Common myeloid progenitor, CD34-positive (primary cell): Measurements from ENCODE around the gene ZNF436. TPM values are rescaled to one million over a fixed set of nuclear protein-coding genes. Genes with fewer than 3 reads are reported as not detected.

Experiments
- CTCF ChIA-PET: fragments of 350-600 bp; sonication (Branson Sonifier 250); formaldehyde crosslinking; loops from one replicate; lab custom pipeline; 2021; ENCODE audit warnings: antibody characterized with exemption; lab: Charles Lee
- POLR2A ChIA-PET: fragments of 350-600 bp; sonication (Branson Sonifier 250); formaldehyde crosslinking; loops from one replicate; lab custom pipeline; 2021; ENCODE audit warnings: antibody characterized with exemption; lab: Charles Lee
- DNase-seq, 3 donors: peaks; one replicate each; pipeline versions ENCODE4 v3.0.0 to v3.0.0-alpha.2; 2013
- H3K27ac ChIP-seq, 2 experiments: 1 replicate in 1 of 2; 2 replicates in 1 of 2; pipeline ENCODE4 v1.7.0; 2013; ENCODE audit warnings: inconsistent platforms in 2 of 2, low read length in 2 of 2, mild to moderate bottlenecking in 2 of 2, low read depth in 1 of 2, moderate library complexity in 1 of 2; ENCODE audit not compliant: severe bottlenecking in 2 of 2, insufficient read depth in 1 of 2, poor library complexity in 1 of 2
- H3K27me3 ChIP-seq, 5 experiments: replicated peaks in 2 of 5; 1 replicate in 3 of 5; 2 replicates in 2 of 5; pipeline versions ENCODE4 v1.6.1 to v1.7.0; 2013; ENCODE audit warnings: low read length in 4 of 5, mild to moderate bottlenecking in 2 of 5, moderate library complexity in 2 of 5, inconsistent platforms in 1 of 5; ENCODE audit not compliant: insufficient read depth in 5 of 5, control insufficient read depth in 4 of 5
- H3K36me3 ChIP-seq, 4 experiments: 1 replicate in 2 of 4; 2 replicates in 2 of 4; pipeline versions ENCODE4 v1.6.1 to v1.7.0; 2013; ENCODE audit warnings: low read length in 3 of 4, control low read depth in 1 of 4, mild to moderate bottlenecking in 1 of 4; ENCODE audit not compliant: control insufficient read depth in 4 of 4, insufficient read depth in 4 of 4
- H3K4me1 ChIP-seq, 4 experiments: 1 replicate in 3 of 4; 2 replicates in 1 of 4; pipeline versions ENCODE4 v1.6.1 to v1.7.1; 2013; ENCODE audit warnings: low read length in 3 of 4, mild to moderate bottlenecking in 3 of 4, control low read depth in 1 of 4, inconsistent platforms in 1 of 4, moderate library complexity in 1 of 4; ENCODE audit not compliant: control insufficient read depth in 4 of 4, insufficient read depth in 4 of 4; ENCODE audit errors: control extremely low read depth in 1 of 4
- H3K4me3 ChIP-seq, 7 experiments: 1 replicate in 4 of 7; 2 replicates in 3 of 7; pipeline versions ENCODE4 v1.5.1 to v1.7.0; 2013; ENCODE audit warnings: mild to moderate bottlenecking in 7 of 7, low read length in 6 of 7, moderate library complexity in 6 of 7, inconsistent platforms in 2 of 7, low read depth in 2 of 7, control low read depth in 1 of 7; ENCODE audit not compliant: insufficient read depth in 4 of 7, control insufficient read depth in 1 of 7; ENCODE audit errors: extremely low read depth in 1 of 7
- H3K9me3 ChIP-seq, 5 experiments: 1 replicate in 4 of 5; 2 replicates in 1 of 5; pipeline versions ENCODE4 v1.6.1 to v1.7.1; 2013; ENCODE audit warnings: low read length in 4 of 5, mild to moderate bottlenecking in 2 of 5, inconsistent platforms in 1 of 5, low read depth in 1 of 5, moderate library complexity in 1 of 5; ENCODE audit not compliant: control insufficient read depth in 4 of 5, insufficient read depth in 2 of 5; ENCODE audit errors: control extremely low read depth in 1 of 5
- WGBS: methylation state at CpG from one replicate; pipeline ENCODE4 v1.1.5; 2013; ENCODE audit not compliant: insufficient coverage; 5-methylcytosine and 5-hydroxymethylcytosine counted together
- polyA plus RNA-seq: library from polyadenylated mRNA; unstranded; fragments of 120-200 nt; gene quantifications from one replicate; pipeline ENCODE4 v1.2.1, GENCODE V29; 2013

The ZNF436 gene
- polyA plus RNA-seq, result 8.5 TPM

- H3K27me3 ChIP-seq, result no peaks in the 10 kb centered on the region
- peak; percentile 66 to 89 (median 89) for DNase-seq
- peak within 1 kb of the TSS; percentile 82 to 99 (median 94) for H3K4me3 ChIP-seq
- H3K36me3 ChIP-seq, result peaks cover 7 to 23% (median 14%) of the 10 kb centered on the region in 4 experiments
- under 1% methylated on average over 22 of the region's 29 CpGs for WGBS
- peaks cover 5 to 16% (median 9%) of the 10 kb centered on the region in 5 experiments for H3K9me3 ChIP-seq
- H3K4me1 ChIP-seq, result peaks cover 13 to 35% (median 29%) of the 10 kb centered on the region in 4 experiments
- POLR2A ChIA-PET, result interaction anchor here (0.6 to 3.5 kb wide), 3 partner anchors 15 to 28 kb away, joined by 3 to 21 read pairs (median 3); partner anchors contain the start of gene HNRNPR
- CTCF ChIA-PET, result interaction anchor here (0.8 to 4.0 kb wide), 6 partner anchors 10 to 34 kb away, joined by 3 to 21 read pairs (median 3); partner anchors contain the start of gene HNRNPR
- peak within 1 kb of the TSS; percentile 77 to 96 for H3K27ac ChIP-seq
These were observed at the start of gene ZNF436 for GRCh38 chr1:23369335-23370013. Gene ZNF436 (minus strand): TSS chr1:23369836. CDS start chr1:23368005, 1,831 bp downstream.

- DNase-seq, result no peak
- 89% methylated on average over 6 of the region's 6 CpGs for WGBS
- H3K27ac ChIP-seq, result no peak overlapping the region
- no peaks in the 10 kb centered on the region for H3K9me3 ChIP-seq
- peaks cover 0 to 12% (median 5%) of the 10 kb centered on the region in 5 experiments for H3K27me3 ChIP-seq
- POLR2A ChIA-PET, result no interaction called here
- CTCF ChIA-PET, result no interaction called here
- no peak overlapping the region for H3K4me3 ChIP-seq
- H3K4me1 ChIP-seq, result peaks cover 5 to 23% (median 18%) of the 10 kb centered on the region in 4 experiments
- H3K36me3 ChIP-seq, result no peaks in the 10 kb centered on the region
These were observed 49.5 kb upstream of the ZNF436 start for GRCh38 chr1:23419180-23419579.

DNA sequence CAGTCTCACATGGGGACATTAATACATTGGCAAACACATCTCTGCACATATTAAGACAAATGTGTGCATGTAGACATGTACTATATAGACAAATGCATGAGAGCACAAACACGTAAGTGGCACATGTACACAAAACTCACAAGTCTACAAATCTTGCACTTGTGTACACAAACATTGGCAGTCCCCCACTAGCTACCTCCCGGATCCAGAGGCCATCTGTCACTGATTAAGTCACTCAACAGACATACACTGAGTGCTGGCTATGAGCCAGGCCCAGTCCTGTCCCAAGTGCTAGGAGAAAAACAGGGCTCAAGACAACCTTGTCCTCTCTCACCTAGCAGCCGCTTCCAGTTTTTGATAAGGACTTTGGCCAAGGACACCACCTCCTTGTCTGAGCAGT is 47.9 kb upstream of the ZNF436 start:
- Histone ChIP-seq H3K27me3 (no peaks in the 10 kb centered on the region), H3K4me1 (peaks cover 5 to 9% (median 9%) of the 10 kb centered on the region in 4 experiments), H3K4me3 (no peak overlapping the region), H3K27ac (no peak overlapping the region), H3K36me3 (no peaks in the 10 kb centered on the region), H3K9me3 (no peaks in the 10 kb centered on the region)
- 84% methylated on average over 3 of the region's 3 CpGs for WGBS
- ChIA-PET CTCF (interaction anchor here (1.5 kb wide), 1 partner anchor 14 kb away, joined by 7 read pairs; no protein-coding TSS in a partner anchor), POLR2A (no interaction called here)
- DNase-seq, result peak in 1 of 3 donors; percentile 31

GRCh38 chr1:23416964-23417363 is 47.3 kb upstream of the ZNF436 start:
- DNase-seq, result no peak
- no peak overlapping the region for H3K4me3 ChIP-seq
- ChIA-PET CTCF (no interaction called here), POLR2A (no interaction called here)
- H3K4me1 ChIP-seq, result peaks cover under 1 to 3% (median 3%) of the 10 kb centered on the region in 4 experiments
- no peak overlapping the region for H3K27ac ChIP-seq
- WGBS, result 96% methylated on average over 3 of the region's 4 CpGs
- H3K9me3 ChIP-seq, result no peaks in the 10 kb centered on the region
- no peaks in the 10 kb centered on the region for H3K27me3 ChIP-seq
- no peaks in the 10 kb centered on the region for H3K36me3 ChIP-seq

GRCh38 chr1:23408797-23409290 is 39.2 kb upstream of the ZNF436 start:
- H3K36me3 ChIP-seq, result no peaks in the 10 kb centered on the region
- H3K9me3 ChIP-seq, result no peaks in the 10 kb centered on the region
- no peak for DNase-seq
- WGBS, result 100% methylated on average over 2 of the region's 7 CpGs
- peaks cover 0 to 5% (median under 1%) of the 10 kb centered on the region in 4 experiments for H3K4me1 ChIP-seq
- ChIA-PET CTCF (interaction anchor here (0.6 to 1.2 kb wide), 4 partner anchors 12 to 104 kb away, joined by 3 to 4 read pairs (median 3); no protein-coding TSS in a partner anchor), POLR2A (no interaction called here)
- no peak overlapping the region for H3K4me3 ChIP-seq
- H3K27me3 ChIP-seq, result no peaks in the 10 kb centered on the region
- no peak overlapping the region for H3K27ac ChIP-seq

DNA sequence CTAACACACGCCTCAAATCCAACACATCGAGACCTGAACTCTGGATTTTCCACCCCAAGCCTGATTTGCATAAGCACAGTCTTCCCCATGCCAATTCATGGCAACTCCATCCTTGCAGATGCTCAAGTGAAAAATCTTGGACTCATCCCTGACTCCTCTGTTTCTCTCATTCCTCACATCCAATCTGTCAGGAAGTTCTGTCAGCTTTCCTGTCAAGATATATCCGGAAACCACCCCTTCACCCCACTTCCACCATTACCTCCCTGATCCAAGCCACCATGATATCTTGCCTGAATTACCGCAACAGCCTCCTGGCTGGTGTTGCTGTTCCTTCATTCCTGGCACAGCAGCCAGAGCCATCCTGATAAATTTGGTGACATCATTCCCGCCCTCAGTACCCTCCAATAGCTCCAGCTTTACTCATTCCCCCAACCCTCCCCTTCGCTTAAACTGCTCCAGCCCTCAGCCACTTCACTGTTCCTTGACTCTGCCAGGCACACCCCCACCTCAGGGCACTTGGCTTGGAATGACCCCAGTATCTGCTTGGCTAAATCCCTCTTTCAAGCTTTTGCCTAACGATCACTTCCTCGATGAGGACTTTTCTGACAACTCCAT is 37.5 kb upstream of the ZNF436 start:
- ChIA-PET POLR2A (no interaction called here), CTCF (interaction anchor here (0.9 kb wide), 1 partner anchor 52 kb away, joined by 4 read pairs; no protein-coding TSS in a partner anchor)
- Histone ChIP-seq H3K27me3 (no peaks in the 10 kb centered on the region), H3K27ac (no peak overlapping the region), H3K4me1 (peaks cover 0 to 17% (median 5%) of the 10 kb centered on the region in 4 experiments), H3K36me3 (no peaks in the 10 kb centered on the region), H3K4me3 (no peak overlapping the region), H3K9me3 (no peaks in the 10 kb centered on the region)
- no peak for DNase-seq
- WGBS, result 93% methylated on average over 8 of the region's 8 CpGs
